GM23248 (cell line): ENCODE measurements around the gene MAML2. TPM values are rescaled to one million over a fixed set of nuclear protein-coding genes. Genes with fewer than 3 reads are reported as not detected.
A peak's percentile ranks its signal among the peaks of the same experiment; 100 is the strongest.

Experiments used
- DNase-seq: peaks from one replicate; pipeline ENCODE4 v3.0.0-alpha.2; 2015
- H2AFZ ChIP-seq: fragments of 200-600 bp; sonication (generic); 2 replicates; pipeline ENCODE4 v1.6.1; 2016; ENCODE audit warnings: antibody characterized with exemption
- H3F3A ChIP-seq: fragments of 200-600 bp; sonication (generic); 2 replicates; pipeline ENCODE4 v1.6.1; 2016; ENCODE audit warnings: mild to moderate bottlenecking, antibody characterized with exemption, mixed run types; ENCODE audit not compliant: insufficient read depth
- H3K27ac ChIP-seq: fragments of 200-600 bp; sonication (generic); 2 replicates; pipeline ENCODE4 v1.5.1; 2016; ENCODE audit warnings: mild to moderate bottlenecking
- H3K27me3 ChIP-seq: fragments of 200-600 bp; sonication (generic); replicated peaks from 2 replicates; pipeline ENCODE4 v1.6.1; 2016; ENCODE audit warnings: mild to moderate bottlenecking; ENCODE audit not compliant: insufficient read depth
- H3K36me3 ChIP-seq: fragments of 200-600 bp; sonication (generic); 2 replicates; pipeline ENCODE4 v1.6.1; 2016; ENCODE audit warnings: low read depth, mild to moderate bottlenecking
- H3K4me1 ChIP-seq: fragments of 200-600 bp; sonication (generic); 2 replicates; pipeline ENCODE4 v1.6.1; 2016; ENCODE audit warnings: mild to moderate bottlenecking; ENCODE audit not compliant: insufficient read depth
- H3K4me2 ChIP-seq: fragments of 200-600 bp; sonication (generic); one replicate; pipeline ENCODE4 v1.6.1; 2016; ENCODE audit warnings: mild to moderate bottlenecking; ENCODE audit not compliant: unreplicated experiment
- H3K4me3 ChIP-seq: fragments of 200-600 bp; sonication (generic); 2 replicates; pipeline ENCODE4 v1.5.1; 2016; ENCODE audit warnings: mild to moderate bottlenecking
- H3K79me2 ChIP-seq: fragments of 200-600 bp; sonication (generic); 2 replicates; pipeline ENCODE4 v1.6.1; 2016; ENCODE audit warnings: mild to moderate bottlenecking; ENCODE audit not compliant: insufficient read depth
- H3K9ac ChIP-seq: fragments of 200-600 bp; sonication (generic); 2 replicates; pipeline ENCODE4 v1.6.1; 2016; ENCODE audit warnings: mild to moderate bottlenecking
- H3K9me2 ChIP-seq: fragments of 200-600 bp; sonication (generic); 2 replicates; pipeline ENCODE4 v1.6.1; 2016; ENCODE audit warnings: mixed run types, mild to moderate bottlenecking, moderate library complexity; ENCODE audit not compliant: insufficient read depth
- H3K9me3 ChIP-seq: fragments of 200-600 bp; sonication (generic); one replicate; pipeline ENCODE4 v1.6.1; 2017; ENCODE audit warnings: low read depth
- H4K20me1 ChIP-seq: fragments of 200-600 bp; sonication (generic); 2 replicates; pipeline ENCODE4 v1.6.0; 2016; ENCODE audit not compliant: insufficient read depth
- EZH2 ChIP-seq: fragments of 200-600 bp; sonication (generic); IDR thresholded peaks from 2 replicates; pipeline ENCODE4 v1.6.1; 2018; ENCODE audit warnings: antibody characterized with exemption, mild to moderate bottlenecking; ENCODE audit not compliant: insufficient read depth, poor library complexity, severe bottlenecking
- EZH2phosphoT487 ChIP-seq: fragments of 200-600 bp; sonication (generic); IDR thresholded peaks from 2 replicates; pipeline ENCODE4 v1.6.1; 2018; ENCODE audit warnings: antibody characterized with exemption, moderate library complexity, mild to moderate bottlenecking, low read depth; ENCODE audit not compliant: insufficient read depth
- WGBS, 2 experiments: methylation state at CpG; one replicate each; pipeline ENCODE4 v1.1.6; 2015 to 2017; ENCODE audit warnings: low lambda C conversion rate in 2 of 2, low coverage in 1 of 2; ENCODE audit errors: missing lambda C conversion rate in 2 of 2; 5-methylcytosine and 5-hydroxymethylcytosine counted together
- in situ Hi-C: fragments of 300-500 bp; cut with MboI; formaldehyde crosslinking; loops from 2 replicates; pipeline ENCODE4 v1.15.0; 2020
- polyA plus RNA-seq: library from polyadenylated mRNA; unstranded; fragments of >200 nt; fragmentation: Nextera tagmentation; extraction: Ambion mirVana; gene quantifications from 2 replicates; pipeline ENCODE4 v1.2.1, GENCODE V29; 2016
- total RNA-seq: library from RNA; depleted of rRNA; stranded (reverse); fragments of >200 nt; shearing (Covaris generic); gene quantifications from 2 replicates; pipeline ENCODE4 v1.2.3, GENCODE V29; 2014

Gene MAML2
- total and polyA plus RNA-seq, 2 experiments from 2014 or later: 7.4 to 23.7 TPM

DNA sequence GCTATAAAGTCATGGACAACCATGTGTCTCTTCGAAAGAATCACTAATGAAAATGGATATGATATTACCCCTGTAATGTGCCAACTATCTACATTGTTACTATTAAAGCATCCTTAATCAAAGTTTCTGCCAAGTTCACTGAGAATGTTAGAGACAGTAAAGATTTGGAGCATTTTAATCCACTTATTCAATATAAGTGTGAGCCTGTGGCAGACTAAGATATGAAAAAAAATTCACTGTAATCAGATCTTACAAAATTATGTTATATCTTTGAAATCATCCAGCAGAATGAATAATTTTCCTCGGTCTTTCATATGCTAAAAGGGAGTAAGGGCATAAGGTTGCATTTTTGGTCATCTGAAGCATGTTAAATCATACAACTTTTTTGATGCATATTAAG lies 49.9 kb downstream of the MAML2 start:
- 67 to 70% methylated on average over 2 of the region's 2 CpGs for WGBS, 2 experiments
- Histone ChIP-seq H3K79me2 (peaks cover 100% of the 10 kb centered on the region), H3K9ac (peak overlapping the region; percentile 56), H3K4me2 (peak overlapping the region; percentile 78), H3K4me1 (peaks cover 33% of the 10 kb centered on the region), H4K20me1 (0 out of 2 replicates have a peak, but pooled peaks cover 4% of the 10 kb centered on the region), H3K9me2 (no peaks in the 10 kb centered on the region), H3K36me3 (no peaks in the 10 kb centered on the region), H3K27me3 (no peaks in the 10 kb centered on the region), H3K9me3 (no peaks in the 10 kb centered on the region), H3K4me3 (peak overlapping the region; percentile 51), H3F3A (peaks cover 18% of the 10 kb centered on the region; the same call in 1 of the 2 replicates), H3K27ac (peak overlapping the region; percentile 35), H2AFZ (no peak overlapping the region)
- no peak for TF ChIP-seq EZH2phosphoT487
- TF ChIP-seq EZH2: no peak
- DNase-seq: no peak
- in situ Hi-C loops: no loop called here

DNA sequence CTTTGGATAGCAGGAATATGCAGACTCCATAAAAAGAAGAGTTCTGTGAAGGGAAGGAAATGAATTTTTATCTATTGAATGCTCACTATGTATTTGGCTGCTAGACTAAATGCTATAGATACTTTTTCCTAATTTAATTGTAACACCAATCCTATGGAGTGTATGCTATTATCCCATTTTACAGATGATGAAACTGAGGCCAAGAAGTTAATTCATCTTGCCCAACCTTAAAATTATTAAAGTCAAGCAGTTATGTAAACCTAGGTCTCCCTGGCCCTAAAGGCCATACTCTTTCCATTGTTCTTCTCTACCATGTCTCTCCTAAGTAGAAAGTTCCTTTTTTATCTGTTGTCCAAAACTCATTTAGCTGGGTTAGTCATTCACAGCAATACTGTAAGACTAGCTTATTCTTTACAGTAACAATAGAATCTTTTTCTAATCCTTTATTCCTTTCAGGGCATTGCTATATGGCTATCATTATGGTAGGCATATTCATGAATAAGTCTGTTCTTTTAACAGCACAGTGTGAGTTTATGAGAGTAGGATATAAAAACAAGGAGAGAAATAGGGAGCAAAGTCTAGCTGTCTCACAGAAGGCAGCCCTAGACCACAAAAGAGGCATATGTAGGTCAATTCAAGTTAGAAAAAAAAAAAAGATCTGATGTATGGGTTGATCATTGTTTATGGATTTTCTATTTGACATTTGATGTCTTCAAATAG lies 50.5 kb downstream of the MAML2 start:
- in situ Hi-C loops: no loop called here
- no peak overlapping the region for H3K27ac ChIP-seq
- no peak for DNase-seq
- no peak for TF ChIP-seq EZH2phosphoT487
- TF ChIP-seq EZH2: no peak
- peak overlapping the region; percentile 78 for H3K4me2 ChIP-seq
- H3K27me3 ChIP-seq: no peaks in the 10 kb centered on the region
- H3K9me2 ChIP-seq: no peaks in the 10 kb centered on the region
- peak overlapping the region; percentile 51; the same call in 1 of the 2 replicates for H3K4me3 ChIP-seq
- H3K4me1 ChIP-seq: peaks cover 33% of the 10 kb centered on the region
- no peaks in the 10 kb centered on the region for H3K9me3 ChIP-seq
- H4K20me1 ChIP-seq: 0 out of 2 replicates have a peak, but pooled peaks cover 4% of the 10 kb centered on the region
- H3K9ac ChIP-seq: no peak overlapping the region
- no peaks in the 10 kb centered on the region for H3K36me3 ChIP-seq
- H2AFZ ChIP-seq: no peak overlapping the region
- H3F3A ChIP-seq: peaks cover 18% of the 10 kb centered on the region; the same call in 1 of the 2 replicates
- H3K79me2 ChIP-seq: peaks cover 100% of the 10 kb centered on the region

DNA sequence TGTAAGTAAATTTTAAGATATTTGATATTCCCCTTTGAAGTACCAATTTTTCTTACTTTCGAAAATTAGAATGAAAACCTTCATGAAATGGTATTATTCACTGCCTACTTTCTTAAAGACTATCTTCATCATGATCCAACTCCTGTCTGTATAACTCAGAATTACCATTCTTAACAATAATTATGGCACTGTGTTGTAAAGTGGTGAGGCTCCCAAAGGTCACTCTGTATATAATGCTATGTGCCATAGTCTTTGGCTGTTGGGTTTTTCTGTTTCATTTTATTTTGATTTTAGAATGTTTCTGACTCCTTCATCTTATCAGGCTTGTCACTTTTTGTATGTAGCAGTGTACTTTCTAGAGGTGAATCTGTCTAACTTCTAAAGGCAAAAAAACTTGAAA lies 52.4 kb downstream of the MAML2 start:
- Histone ChIP-seq H3F3A (peaks cover 18% of the 10 kb centered on the region; the same call in 1 of the 2 replicates), H3K27me3 (no peaks in the 10 kb centered on the region), H3K9me3 (no peaks in the 10 kb centered on the region), H2AFZ (no peak overlapping the region), H3K4me1 (peaks cover 33% of the 10 kb centered on the region), H3K36me3 (no peaks in the 10 kb centered on the region), H3K27ac (no peak overlapping the region), H3K4me3 (no peak overlapping the region), H3K4me2 (no peak overlapping the region), H3K9ac (no peak overlapping the region), H3K9me2 (no peaks in the 10 kb centered on the region), H3K79me2 (peaks cover 100% of the 10 kb centered on the region), H4K20me1 (0 out of 2 replicates have a peak, but pooled peaks cover 4% of the 10 kb centered on the region)
- DNase-seq: no peak
- TF ChIP-seq EZH2phosphoT487: no peak
- no peak for TF ChIP-seq EZH2
- in situ Hi-C loops: no loop called here
- 75 to 78% methylated on average over 1 of the region's 1 CpG for WGBS, 2 experiments

DNA sequence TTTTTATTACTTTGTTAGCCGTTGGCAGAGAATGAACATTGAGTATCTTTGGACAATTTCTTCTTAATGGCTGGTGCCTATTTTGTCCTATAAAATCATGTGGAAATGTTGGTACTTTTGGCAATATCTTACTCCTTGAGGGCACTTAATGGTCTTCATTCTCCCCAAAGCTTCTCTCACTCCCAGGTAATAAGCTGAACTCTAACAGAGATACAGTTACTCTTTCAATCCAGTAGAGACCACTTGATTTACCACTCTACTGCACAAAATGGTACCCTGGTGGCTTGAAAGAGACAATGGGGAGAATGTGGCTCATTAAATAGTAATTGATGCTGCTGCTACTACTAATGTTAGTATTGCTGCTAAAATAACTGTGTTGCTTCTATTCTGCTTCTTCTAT lies 53.0 kb downstream of the MAML2 start:
- no peaks in the 10 kb centered on the region for H3K9me2 ChIP-seq
- no peaks in the 10 kb centered on the region for H3K9me3 ChIP-seq
- no peak overlapping the region for H3K4me2 ChIP-seq
- no peaks in the 10 kb centered on the region for H3K27me3 ChIP-seq
- in situ Hi-C loops: no loop called here
- WGBS, 2 experiments: 98 to 100% methylated on average over 1 of the region's 1 CpG
- no peak overlapping the region for H3K27ac ChIP-seq
- TF ChIP-seq EZH2: no peak
- no peak for TF ChIP-seq EZH2phosphoT487
- H3K4me3 ChIP-seq: no peak overlapping the region
- H2AFZ ChIP-seq: no peak overlapping the region
- peaks cover 18% of the 10 kb centered on the region; the same call in 1 of the 2 replicates for H3F3A ChIP-seq
- H3K36me3 ChIP-seq: no peaks in the 10 kb centered on the region
- peaks cover 100% of the 10 kb centered on the region for H3K79me2 ChIP-seq
- peaks cover 32% of the 10 kb centered on the region for H3K4me1 ChIP-seq
- H3K9ac ChIP-seq: no peak overlapping the region
- 0 out of 2 replicates have a peak, but pooled peaks cover 4% of the 10 kb centered on the region for H4K20me1 ChIP-seq
- DNase-seq: no peak
